Mucosa of rectum (tissue), 2 donors: ENCODE measurements around the gene APBA2.

Experiments used
- H3K27ac ChIP-seq, 2 donors: one replicate each; pipeline ENCODE4 v1.7.0; 2013; ENCODE audit warnings: inconsistent platforms in 2 of 2, low read depth in 2 of 2, low read length in 2 of 2
- H3K27me3 ChIP-seq, 2 donors: one replicate each; pipeline ENCODE4 v1.7.0; 2013; ENCODE audit warnings: low read length in 2 of 2; ENCODE audit not compliant: control insufficient read depth in 2 of 2, insufficient read depth in 2 of 2
- H3K36me3 ChIP-seq, 2 donors: one replicate each; pipeline ENCODE4 v1.7.0; 2013; ENCODE audit warnings: low read length in 2 of 2; ENCODE audit not compliant: control insufficient read depth in 2 of 2, insufficient read depth in 2 of 2
- H3K4me1 ChIP-seq, 2 donors: one replicate each; pipeline ENCODE4 v1.7.0; 2013; ENCODE audit warnings: low read length in 2 of 2, mild to moderate bottlenecking in 1 of 2; ENCODE audit not compliant: control insufficient read depth in 2 of 2, insufficient read depth in 2 of 2
- H3K4me3 ChIP-seq, 2 donors: one replicate each; pipeline ENCODE4 v1.7.0; 2013; ENCODE audit warnings: low read length in 2 of 2
- H3K9ac ChIP-seq, 2 donors: one replicate each; pipeline ENCODE4 v1.7.0; 2013; ENCODE audit warnings: low read length in 2 of 2, low read depth in 1 of 2, mild to moderate bottlenecking in 1 of 2
- H3K9me3 ChIP-seq, 2 donors: one replicate each; pipeline ENCODE4 v1.7.0; 2013; ENCODE audit warnings: low read length in 2 of 2; ENCODE audit not compliant: control insufficient read depth in 2 of 2
- donor health status: healthy.
- donor health status: Normal muscosa, but diverticular disease.

The APBA2 gene

GRCh38 chr15:28895566-28895965 is 9.8 kb downstream of the APBA2 start:
- Histone ChIP-seq H3K4me1 (no peaks in the 10 kb centered on the region), H3K36me3 (no peaks in the 10 kb centered on the region), H3K9me3 (no peaks in the 10 kb centered on the region), H3K27me3 (no peaks in the 10 kb centered on the region), H3K27ac (no peak overlapping the region), H3K4me3 (no peak overlapping the region), H3K9ac (no peak overlapping the region)

DNA sequence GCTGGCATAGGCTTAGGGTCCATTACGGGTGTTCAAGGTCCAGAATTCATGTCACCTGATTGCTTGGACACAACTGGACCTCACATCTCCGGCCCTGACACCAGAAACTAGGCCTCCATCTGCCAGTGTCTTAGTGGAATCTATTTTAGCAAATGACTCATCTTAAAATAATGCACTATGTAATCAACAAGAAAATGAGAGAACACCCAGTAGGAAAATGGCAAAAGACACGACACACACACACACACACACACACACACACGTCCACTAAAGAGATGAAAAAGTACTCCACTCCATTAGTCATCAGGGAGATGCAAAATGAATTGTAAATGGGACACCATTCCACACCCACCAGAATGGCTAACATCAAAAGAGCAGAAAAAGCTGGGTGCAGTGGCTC is 11.2 kb downstream of the APBA2 start:
- Histone ChIP-seq H3K36me3 (no peaks in the 10 kb centered on the region), H3K4me3 (no peak overlapping the region), H3K9me3 (no peaks in the 10 kb centered on the region), H3K4me1 (no peaks in the 10 kb centered on the region), H3K9ac (no peak overlapping the region), H3K27ac (no peak overlapping the region), H3K27me3 (no peaks in the 10 kb centered on the region)

DNA sequence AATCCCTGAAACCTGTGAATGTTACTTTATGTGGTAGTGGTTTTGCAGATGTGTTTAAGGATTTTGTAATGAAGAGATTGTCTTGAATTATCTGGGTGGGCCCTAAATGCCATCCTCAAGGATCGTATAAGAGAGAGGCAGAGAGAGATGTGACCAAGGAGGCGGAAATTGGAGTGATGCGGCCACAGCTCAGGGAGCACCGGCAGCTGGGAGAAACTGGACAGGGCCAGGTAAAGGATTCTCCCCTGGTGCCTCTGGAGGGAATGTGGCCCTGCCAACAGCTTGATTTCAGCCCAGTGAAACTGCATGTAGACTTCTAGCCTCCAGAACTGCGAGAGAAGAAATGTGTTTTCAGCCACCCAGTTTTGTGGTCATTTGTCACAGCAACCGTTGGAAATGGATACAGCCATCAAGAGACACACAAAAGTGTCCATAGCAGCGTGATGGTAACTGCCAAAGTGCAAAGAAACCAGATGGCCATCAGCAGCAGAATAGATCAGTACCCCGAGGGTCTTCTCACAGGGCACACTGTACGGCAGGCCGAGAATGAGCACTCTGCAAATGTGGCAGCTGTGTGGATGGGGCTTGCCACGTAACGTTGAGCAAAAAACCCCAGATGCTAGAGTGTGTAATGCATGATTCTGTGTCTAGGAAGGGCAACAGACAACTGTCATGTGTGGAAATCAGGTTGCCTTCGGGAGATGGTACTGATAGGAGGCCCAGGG is 12.2 kb downstream of the APBA2 start:
- Histone ChIP-seq H3K9ac (no peak overlapping the region), H3K27ac (no peak overlapping the region), H3K27me3 (no peaks in the 10 kb centered on the region), H3K4me3 (no peak overlapping the region), H3K4me1 (no peaks in the 10 kb centered on the region), H3K36me3 (no peaks in the 10 kb centered on the region), H3K9me3 (no peaks in the 10 kb centered on the region)

DNA sequence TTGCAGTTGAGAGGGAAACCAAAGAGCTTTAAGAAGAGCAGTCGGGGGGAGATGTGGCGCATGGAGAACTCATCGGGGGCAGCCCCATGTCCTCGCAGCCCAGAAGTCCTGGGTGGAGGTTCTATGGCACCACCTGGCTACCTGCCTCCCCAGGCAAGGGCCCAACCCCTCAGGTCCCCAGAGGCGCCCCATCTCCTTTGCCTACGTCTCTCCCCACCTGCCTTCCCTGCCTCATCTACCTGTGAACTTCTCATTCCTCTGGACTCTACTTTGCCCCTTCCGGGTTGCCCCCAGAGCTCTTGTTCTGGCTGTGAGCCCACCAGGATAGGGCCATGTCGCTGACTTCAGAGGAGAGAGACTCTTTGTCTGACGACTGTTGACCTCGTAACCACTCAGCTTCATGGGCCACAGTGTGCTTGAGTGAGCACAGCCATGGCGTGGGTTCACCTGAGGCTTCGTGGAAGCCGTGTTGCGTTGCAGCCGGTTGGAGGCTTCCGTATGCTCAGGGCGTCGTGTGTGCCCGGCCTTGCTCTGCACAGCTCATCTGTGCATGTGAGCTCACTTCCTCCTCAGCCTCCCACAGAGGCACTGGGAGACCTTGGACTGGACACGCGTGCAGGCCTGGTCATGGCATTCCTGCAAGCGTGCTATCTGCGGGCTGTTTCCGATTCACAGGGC is 13.4 kb downstream of the APBA2 start:
- Histone ChIP-seq H3K27me3 (no peaks in the 10 kb centered on the region), H3K9me3 (no peaks in the 10 kb centered on the region), H3K27ac (no peak overlapping the region), H3K9ac (no peak overlapping the region), H3K36me3 (no peaks in the 10 kb centered on the region), H3K4me3 (no peak overlapping the region), H3K4me1 (no peaks in the 10 kb centered on the region)

- Histone ChIP-seq H3K36me3 (no peaks in the 10 kb centered on the region), H3K9me3 (no peaks in the 10 kb centered on the region), H3K9ac (no peak overlapping the region), H3K4me3 (no peak overlapping the region), H3K27me3 (no peaks in the 10 kb centered on the region), H3K4me1 (no peaks in the 10 kb centered on the region), H3K27ac (no peak overlapping the region)
Measured at GRCh38 chr15:28900041-28900891, 14.5 kb downstream of the APBA2 start.

DNA sequence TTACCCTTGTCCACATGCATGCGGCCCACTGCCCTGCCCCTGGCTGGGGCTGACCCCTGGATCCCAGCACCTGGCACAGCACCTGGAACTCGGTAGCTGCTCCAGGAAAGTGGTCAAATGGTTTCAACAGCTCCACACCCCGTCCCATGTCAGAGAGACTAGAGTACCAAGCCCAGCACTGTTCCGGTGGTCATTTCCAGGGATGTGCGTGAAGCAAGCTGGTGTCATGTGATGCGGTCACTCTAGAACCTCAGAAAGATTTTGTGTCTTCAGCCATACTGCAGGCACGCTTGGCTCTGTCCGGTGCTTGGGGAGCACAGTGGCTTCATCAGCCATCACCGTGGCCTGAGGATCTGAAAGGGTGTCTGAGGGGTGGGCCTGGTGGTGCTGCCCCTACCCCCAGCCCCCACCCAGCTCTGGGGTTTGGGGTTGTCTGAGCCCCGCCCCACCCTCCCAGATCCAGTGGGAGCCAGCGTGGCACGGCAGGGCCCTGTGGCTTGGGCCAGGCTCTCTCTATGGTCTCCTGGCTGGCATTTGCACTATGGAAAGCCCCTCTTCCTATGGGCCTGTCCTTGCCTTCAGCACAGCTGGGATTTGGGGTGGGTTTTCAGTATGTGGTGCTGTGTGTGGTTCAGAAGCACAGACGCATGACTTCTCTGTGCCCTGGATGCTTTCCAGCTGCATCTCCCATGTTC is 15.3 kb downstream of the APBA2 start:
- H3K4me3 ChIP-seq: no peak overlapping the region
- no peak overlapping the region for H3K9ac ChIP-seq
- no peaks in the 10 kb centered on the region for H3K4me1 ChIP-seq
- H3K36me3 ChIP-seq: no peaks in the 10 kb centered on the region
- no peaks in the 10 kb centered on the region for H3K27me3 ChIP-seq
- no peak overlapping the region for H3K27ac ChIP-seq
- no peaks in the 10 kb centered on the region for H3K9me3 ChIP-seq

DNA sequence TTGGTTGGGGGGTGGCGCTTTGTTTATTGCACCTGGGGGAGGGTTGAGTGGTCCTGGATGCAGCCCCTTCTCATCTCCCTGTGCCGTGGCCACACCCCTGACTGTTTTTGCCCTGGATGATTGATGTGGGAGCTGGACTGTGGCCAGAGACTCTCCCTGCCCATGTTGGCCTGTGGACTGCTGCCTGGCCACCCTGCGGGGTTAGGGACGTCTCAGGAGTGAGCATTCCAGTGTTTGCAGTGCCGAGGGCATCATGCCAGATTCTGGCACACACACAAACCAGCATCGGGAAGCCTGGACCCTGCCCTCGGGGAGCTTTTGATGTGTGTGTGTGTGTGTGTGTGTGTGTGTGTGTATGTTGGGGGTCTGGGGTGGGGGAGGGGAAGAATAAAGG is 15.8 kb downstream of the APBA2 start:
- no peak overlapping the region for H3K9ac ChIP-seq
- H3K27ac ChIP-seq: no peak overlapping the region
- H3K4me3 ChIP-seq: no peak overlapping the region
- H3K9me3 ChIP-seq: no peaks in the 10 kb centered on the region
- no peaks in the 10 kb centered on the region for H3K4me1 ChIP-seq
- no peaks in the 10 kb centered on the region for H3K27me3 ChIP-seq
- no peaks in the 10 kb centered on the region for H3K36me3 ChIP-seq

- no peaks in the 10 kb centered on the region for H3K4me1 ChIP-seq
- no peaks in the 10 kb centered on the region for H3K27me3 ChIP-seq
- H3K9me3 ChIP-seq: no peaks in the 10 kb centered on the region
- H3K4me3 ChIP-seq: no peak overlapping the region
- no peaks in the 10 kb centered on the region for H3K36me3 ChIP-seq
- H3K9ac ChIP-seq: no peak overlapping the region
- H3K27ac ChIP-seq: no peak overlapping the region
Measured at GRCh38 chr15:28901987-28902745, 16.4 kb downstream of the APBA2 start.

DNA sequence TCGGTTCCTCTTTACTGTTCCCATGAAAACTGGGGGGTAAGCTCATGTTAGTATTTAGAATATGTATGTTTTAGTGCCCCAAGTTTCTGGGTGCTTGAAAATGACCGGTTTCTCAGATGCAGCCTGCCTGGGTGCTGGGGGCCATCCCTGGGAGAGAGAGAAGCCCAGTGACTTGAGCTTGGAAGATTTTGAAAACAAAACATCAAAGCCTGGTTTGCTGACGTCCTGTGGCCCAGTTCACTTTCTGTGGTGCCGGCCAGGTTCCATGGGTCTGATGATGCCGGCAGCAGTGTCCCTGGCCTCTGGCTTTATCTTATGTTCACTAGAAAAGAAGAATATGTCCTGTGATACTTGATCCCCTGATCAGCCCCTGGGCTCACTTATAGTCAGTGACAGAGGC is 17.1 kb downstream of the APBA2 start:
- no peaks in the 10 kb centered on the region for H3K27me3 ChIP-seq
- H3K4me1 ChIP-seq: no peaks in the 10 kb centered on the region
- no peak overlapping the region for H3K9ac ChIP-seq
- H3K27ac ChIP-seq: no peak overlapping the region
- H3K4me3 ChIP-seq: no peak overlapping the region
- no peaks in the 10 kb centered on the region for H3K36me3 ChIP-seq
- no peaks in the 10 kb centered on the region for H3K9me3 ChIP-seq
